GM19455 (cell line): ENCODE measurements around the gene HPGDS.
"Not testable (repeated sequence)": the region's sequence is repeated elsewhere in the genome, so short reads cannot be mapped to it uniquely, and the experiment has no call there.

Source experiments
- ATAC-seq: cut with Tn5 transposase; IDR thresholded peaks from one replicate; pipeline ENCODE4 v1.9.1; 2021; ENCODE audit not compliant: unreplicated experiment

HPGDS gene

DNA sequence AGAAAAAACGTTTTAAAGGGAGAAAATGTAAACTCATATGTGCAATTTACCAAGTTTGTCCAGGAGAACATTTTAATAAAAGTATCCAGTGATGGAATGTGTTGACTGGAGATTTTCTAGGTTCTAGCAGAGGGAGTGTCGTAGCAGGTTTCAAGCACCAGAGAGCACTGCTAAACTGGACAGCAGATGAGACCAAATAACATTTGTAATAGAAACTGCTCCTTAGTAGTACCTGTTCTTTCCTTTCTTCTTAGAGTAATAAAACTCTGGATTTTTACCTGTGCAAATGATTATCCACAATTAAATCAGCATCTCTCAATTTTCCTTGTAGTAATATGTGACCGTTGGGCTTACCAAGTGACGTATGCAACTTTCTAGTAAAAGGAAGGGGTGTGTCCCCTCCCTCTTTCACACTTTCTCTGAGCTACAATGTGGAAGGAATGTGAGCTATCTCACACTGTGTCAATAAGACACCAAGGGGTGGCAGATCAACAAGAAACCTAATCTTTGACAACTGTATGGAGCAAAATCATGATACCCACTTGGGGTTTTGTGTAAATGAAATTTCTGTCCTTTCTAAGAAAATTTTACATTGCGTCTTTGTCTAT, 9.5 kb downstream of the HPGDS start:
- no peak for ATAC-seq

DNA sequence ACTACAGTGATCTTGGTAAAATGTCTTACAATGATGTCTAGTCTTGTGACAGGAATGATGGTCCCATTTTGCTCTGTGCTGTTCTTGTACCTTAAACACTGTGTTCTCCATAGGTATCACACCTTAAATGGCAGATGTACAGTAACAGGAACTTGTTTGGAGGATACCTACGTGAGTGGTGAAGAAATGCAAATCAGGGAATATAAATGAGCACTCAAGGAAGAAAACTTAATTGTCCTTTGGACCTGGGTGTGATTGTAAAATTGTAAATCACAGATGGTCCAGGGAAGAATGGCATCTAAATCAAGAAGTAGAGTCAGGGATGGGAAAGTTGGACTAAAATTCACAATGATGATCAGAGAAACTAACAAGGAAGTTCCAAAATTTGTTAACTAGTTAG, 12.7 kb downstream of the HPGDS start:
- ATAC-seq, result no peak

DNA sequence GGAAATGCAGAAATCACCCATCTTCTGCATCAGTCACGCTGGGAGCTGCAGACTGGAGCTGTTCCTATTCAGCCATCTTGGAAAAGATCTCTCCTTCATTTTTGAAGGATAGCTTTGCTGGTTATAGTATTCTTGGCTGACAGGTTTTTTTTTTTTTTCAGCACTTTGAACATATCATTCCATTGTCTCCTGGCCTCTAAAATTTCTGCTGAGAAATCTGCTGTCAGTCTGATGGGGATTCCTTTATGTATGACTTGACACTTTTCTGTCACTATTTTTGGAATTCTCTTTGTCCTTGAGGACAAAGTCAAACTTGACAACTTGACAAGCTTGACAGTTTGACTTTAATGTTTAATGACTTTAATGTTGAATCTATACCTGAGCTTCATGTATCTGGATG, 16.8 kb downstream of the HPGDS start:
- ATAC-seq, result no peak

DNA sequence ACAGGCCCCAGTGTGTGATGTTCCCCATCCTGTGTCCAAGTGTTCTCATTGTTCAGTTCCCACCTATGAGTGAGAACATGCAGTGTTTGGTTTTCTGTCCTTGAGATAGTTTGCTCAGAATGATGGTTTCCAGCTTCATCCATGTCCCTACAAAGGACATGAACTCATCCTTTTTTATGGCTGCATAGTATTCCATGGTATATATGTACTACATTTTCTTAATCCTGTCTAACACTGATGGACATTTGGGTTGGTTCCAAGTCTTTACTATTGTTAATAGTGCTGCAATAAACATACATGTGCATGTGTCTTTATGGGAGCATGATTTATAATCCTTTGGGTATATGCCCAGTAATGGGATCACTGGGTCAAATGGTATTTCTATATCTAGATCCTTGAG, 22.7 kb downstream of the HPGDS start:
- not testable (repeated sequence) for ATAC-seq

DNA sequence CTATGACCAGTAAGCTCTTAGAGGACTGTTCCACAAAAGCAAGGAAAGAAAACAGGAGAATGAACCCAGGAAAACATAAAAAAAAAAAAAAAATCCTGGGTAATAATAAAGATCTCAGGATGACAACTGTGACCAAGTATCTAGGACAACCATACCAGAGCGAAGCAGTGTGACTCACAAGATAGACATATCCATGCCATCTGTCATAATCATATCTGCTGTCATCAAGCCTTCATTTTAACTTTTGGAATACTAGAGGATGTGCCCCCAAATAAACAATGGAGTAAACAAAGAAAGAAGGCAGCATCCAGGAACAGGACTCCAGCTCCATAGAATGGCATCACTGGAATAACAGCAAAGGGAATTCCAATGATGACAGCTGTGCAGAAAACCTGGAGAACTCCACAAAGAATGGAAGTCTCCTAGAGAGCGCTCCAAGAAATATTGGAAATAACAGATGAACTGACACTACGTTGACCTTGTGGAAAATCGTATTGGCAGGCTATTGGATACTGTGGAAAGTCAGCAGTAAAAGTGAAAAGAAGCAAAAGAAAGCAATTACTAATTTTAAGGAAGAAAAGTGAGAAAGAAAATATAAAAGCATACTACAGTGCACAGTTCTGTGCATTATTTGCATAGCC, 35.3 kb downstream of the HPGDS start:
- no peak for ATAC-seq

DNA sequence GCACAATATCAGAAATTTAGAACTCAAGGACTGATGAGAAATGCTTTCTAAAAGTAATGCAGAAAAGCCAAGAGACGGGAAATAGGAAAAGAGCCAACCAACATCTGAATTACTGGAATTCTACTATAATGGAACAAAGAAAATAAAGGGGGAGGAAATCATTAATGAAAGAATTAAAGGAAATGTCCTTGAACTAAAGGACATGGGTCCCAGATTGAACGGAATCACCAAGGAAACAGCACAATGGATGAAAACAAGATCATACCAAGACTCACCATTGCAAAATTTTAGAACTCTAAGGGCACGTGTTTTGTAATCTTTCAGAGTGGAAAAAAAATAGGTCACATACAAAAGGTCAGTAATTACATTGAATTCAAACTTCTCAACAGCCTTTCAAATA, 35.9 kb downstream of the HPGDS start:
- ATAC-seq, result no peak

DNA sequence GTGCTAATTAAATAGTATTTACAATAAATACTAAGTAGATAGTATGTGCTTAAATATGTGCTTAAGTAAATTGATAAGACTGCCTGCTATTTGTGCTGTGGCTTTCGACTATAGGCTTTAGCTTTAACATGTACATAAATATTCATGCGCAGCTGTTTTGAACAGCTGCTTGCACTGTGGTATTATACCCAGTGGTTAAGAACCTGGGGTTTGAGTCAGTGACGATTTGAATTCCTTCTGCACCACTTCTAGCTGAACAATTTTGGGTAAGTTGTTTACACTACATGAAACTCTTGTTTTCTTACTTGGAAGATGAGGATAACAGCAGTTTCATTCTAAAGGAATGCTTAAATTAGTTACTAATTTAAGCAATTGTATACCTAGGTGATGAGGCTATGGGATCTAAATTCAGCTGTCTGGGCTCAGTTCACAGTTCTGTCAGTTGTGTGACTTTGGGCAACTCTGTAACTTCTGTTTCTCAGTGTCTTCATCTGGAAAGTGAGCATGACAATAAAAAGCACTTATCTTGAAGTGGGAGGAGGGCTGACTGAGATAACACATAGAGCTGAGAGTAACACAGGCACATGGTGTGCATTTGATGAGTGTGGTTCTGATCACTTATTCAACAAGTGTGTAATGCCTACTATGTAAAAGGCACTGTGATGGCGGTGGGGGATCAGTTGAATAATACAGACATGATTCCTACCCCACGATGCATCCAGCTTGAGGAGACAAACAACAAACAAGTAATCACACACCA, 37.0 kb downstream of the HPGDS start:
- ATAC-seq, result no peak

DNA sequence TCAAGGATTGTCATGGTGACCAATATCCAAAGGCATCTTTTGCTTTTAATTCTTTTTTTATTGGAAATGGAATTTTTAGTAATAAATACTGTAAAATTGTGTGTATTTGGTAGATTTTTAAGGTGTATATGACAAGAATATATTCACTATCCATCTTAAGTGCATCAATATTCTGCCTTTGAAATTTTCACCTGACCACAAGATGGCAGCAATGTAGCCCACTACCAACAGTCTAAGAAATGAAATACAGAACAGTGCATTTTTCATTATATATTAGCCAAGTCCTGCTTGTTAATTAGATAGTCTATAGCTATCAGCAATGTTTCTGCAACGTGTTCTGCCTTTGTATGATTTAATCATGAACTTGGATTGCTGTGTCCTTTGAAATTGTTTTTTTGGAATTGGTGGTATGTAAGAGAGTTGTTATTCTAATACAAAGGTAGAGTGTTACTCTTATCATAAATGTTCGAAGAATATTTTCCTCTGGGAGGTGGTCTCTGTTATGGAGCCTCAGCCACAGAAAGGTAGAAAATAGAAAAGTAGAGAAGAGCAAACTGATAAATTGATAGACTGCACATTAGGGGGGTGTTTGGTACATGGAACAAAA, 38.2 kb downstream of the HPGDS start:
- no peak for ATAC-seq

DNA sequence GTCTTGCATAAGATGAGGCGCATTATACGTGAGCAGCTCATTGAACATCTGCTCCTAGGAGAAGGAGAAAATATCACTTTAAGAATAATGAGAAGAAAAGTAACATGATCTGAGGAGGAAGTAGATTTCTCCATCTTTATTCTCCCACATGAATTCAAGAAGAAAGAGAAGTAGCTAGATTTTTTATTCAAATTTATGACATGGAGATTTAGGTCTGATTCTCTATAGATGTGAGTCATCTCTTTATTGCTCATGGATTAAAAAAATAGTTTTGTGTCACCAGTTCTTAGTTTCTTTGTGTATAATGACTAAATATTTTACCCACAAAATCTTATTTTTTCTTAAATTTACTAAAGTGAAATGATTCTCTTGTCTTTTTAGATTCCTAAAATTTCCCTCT, 40.4 kb downstream of the HPGDS start:
- no peak for ATAC-seq

DNA sequence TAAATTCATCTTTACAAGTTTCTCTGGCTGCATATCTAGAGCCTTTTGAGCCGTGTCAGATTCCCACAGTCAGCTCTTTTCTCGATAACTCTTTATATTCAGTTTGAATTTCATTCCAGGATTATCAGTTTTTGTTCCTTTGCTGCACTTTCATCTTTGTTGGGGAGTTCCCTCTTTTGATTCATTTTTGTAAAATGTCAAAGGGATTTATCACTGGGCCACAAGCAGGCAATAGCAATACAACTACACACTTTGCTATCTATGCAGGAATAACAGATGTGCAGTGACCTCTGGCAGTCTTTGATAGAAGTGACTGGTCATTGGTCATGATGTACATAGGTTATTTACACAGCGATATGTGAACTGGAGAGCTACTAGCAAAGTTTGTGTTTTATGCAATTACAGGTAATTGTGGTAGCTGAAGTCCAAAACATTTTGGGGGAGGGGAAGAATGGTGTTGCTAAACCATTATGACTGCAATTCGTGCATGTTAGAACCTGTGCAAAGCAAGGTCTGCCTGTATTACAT, 43.8 kb downstream of the HPGDS start:
- ATAC-seq, result no peak

DNA sequence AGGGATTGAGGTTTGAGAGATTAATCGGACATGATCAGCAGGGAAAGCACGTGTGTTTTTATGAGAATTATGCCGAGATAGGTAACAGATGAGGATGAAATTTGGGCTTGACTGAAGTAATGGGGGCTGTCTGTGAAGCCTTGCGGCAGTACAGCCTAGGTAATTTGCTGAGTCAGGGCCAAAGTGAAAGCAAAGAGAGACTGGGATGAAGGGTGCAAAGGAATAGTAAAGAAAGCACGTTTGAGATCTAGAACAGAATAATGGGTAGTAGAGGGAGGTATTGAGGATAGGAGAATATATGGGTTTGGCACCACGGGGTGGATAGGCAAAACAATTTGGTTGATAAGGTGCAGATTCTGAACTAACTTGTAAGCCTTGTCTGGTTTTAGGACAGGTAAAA, 47.2 kb downstream of the HPGDS start:
- not testable (repeated sequence) for ATAC-seq

DNA sequence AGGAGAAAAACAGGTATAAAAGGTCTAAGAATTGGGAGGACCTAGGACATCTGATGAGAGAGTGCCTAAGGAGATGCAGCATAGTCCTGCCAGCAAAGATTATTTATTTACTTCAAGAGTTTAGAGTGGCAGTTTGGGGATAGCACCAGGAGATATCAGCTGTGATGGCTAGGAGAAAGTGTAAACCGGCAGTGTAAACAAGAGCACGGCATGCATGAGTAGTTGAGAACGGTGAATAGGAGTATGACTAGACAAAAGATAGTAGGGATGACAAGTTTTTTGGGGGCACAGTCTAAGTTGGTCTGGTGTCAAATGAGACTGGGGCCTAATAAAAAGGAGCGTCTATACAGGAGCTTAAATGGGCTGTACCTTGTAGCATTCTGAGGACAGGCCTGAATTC, 48.7 kb downstream of the HPGDS start:
- ATAC-seq, result not testable (repeated sequence)

DNA sequence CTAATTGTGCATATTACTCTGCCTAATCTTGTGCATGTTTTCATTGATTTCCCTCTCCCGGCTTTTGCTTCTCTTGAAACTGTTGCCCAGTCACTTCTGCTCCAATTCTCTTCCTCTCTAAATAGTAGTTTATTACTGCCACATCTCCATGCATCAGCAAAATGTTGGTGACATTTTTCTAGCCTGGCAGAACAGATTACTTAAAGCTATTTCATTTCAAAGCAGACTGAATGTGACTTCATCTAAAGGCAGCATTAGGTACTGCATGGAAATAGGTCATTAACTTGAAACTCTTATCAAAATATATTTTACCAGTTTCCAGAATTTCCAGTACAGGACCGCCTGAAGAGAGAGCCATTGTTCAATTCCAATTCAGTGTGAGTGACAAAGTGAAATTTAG, 52.4 kb downstream of the HPGDS start:
- ATAC-seq, result no peak

DNA sequence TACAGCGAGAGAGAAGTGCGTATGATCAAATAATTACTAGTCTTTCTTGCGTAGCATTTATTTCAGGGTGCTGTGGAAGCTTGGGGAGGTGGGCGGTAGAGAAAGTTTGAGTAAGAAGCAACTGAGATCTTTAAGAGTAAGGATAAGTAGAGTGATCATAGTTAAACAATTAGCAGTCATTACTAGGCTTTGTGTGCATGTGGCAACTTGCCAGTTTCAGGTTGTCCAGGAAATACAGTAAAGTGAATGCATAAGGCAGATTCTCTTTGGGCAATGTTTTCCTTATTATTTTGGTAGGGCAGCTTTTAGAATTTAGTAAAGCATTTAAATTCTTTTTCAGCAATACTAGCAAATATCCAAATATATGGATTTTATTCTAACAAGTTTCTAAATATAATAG, 57.0 kb downstream of the HPGDS start:
- ATAC-seq, result no peak

DNA sequence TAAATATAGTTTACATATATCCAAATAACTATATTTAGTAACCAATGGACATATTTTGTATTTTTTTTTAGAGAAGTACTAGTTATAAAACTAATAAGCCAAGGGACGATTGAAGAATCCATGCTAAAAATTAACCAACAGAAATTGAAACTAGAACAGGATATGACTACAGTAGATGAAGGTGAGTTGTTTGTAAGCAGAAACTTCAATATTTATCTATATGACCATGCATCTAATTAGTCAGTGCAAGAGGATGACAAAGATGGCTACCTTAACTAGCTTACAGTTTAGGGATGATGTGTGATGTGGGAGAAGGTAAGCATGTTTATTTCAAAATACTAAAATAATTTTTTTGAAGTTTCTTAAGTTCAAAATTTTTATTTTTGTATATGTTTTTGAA, 57.7 kb downstream of the HPGDS start:
- ATAC-seq, result no peak

DNA sequence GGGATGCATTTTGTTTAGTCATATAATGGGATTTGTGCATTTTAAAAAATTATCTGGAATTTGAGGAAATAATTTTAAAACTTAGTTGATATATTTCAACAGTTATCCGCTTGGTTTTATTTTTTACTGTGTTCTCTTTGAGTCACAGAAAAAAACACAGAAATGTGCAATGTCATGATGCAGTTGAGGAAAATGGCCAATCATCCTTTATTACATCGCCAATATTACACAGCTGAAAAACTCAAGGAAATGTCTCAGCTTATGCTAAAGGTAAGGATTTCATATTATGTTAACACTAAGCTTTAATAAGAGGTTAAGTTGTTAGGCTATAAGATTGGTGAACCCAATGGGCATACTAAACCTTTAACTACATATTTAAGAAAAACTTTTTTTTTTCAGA, 63.9 kb downstream of the HPGDS start:
- no peak for ATAC-seq

DNA sequence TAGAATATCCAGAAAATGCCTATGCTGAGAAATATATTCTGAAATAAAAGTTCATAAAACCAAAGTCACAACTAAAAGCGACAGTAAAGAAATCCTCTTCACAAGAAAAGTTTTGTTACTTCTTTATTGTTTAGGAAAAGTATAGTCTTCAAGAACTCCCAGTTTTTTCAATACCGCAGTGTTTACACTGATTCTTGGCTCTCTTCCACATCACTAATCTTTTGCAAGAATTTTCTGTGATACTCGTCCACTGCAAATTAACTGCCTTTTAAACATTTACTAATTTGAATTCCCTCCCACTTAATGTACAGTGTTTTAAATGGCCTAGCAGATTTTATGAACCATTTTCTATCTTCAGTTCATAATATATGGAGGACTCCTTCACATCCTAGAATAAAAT, 65.1 kb downstream of the HPGDS start:
- ATAC-seq, result no peak

DNA sequence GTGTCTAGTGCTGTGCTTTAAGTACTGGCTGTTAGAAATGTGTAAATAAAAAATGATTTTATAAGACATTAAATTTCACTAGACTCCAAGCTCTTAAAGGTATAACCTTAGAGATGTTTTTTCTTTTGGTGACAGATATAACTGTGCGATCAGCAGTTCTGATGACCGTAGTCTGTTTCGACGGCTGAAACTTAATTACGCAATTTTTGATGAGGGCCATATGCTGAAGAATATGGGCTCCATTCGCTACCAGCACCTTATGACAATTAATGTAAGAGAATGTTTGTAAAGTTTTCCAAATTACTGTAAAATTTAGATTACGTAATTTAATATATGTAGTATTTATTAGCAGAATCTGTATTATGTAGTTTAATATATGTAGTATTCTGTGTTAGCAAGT, 66.4 kb downstream of the HPGDS start:
- ATAC-seq, result no peak

DNA sequence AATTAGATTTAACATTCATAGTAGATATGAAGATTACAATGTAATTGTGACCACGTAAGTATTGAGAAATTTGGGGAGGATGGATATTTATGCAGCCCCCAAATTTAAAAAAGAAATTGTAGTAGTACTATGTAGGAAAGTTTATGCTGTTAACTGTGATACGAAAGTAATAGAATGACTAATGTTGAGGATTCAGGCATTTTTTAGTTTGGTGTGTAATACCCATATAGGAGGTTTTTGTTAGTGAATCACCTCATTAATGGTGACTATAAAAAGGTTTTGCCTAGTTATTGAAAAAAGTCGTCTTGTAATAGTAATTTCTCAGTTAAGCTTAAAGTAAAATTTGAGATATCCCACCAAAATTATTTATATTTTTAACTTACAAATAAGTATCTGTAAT, 67.7 kb downstream of the HPGDS start:
- ATAC-seq, result no peak

DNA sequence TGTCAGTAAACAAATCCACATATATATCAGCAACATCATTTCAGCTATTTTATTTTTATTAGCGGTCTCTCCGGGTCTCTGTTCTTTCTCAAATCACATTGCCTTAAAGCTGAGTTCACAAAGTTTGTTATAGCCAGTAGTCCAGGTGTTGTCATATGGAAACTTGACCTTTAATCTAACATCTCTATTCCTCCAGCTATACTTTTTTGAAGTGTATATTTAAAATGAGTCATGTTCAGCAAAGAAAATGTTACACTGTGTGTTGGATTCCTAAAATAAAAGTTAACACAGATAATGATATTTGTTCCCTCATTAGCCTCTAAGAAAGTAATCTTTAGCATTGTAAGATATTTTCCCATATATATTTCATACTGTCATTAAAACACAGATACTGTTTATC, 71.4 kb downstream of the HPGDS start:
- ATAC-seq, result no peak

DNA sequence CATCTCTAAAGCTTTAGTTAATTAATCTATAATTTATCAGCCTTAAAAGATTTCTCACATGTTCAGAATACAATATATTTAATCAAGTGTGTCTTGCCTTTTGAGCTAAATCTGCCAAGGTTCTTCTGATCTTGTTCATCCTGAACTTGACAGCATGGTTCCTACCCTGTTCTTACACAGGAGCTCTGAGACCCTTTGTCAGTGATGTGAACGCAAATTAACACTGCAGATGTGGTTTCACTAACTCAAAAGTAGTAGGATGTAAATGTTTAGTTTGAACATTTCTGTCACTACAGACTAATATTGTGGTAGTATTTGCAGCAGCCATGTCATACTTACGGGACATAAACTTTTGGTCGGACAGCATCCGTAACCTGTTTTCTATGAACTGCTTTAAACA, 75.6 kb downstream of the HPGDS start:
- no peak for ATAC-seq
